NT2/D1 (cell line): ENCODE results near the gene MGAT5B.

Experiments
- DNase-seq: peaks from one replicate; pipeline ENCODE4 v3.0.0-alpha.2; 2011; ENCODE audit warnings: low read depth, low spot score
- H3K27me3 ChIP-seq: 2 replicates; pipeline ENCODE4 v1.6.0; 2011; ENCODE audit warnings: mild to moderate bottlenecking; ENCODE audit not compliant: insufficient read length, insufficient read depth
- H3K36me3 ChIP-seq: 2 replicates; pipeline ENCODE4 v1.6.1; 2011; ENCODE audit warnings: mild to moderate bottlenecking, low read length, mixed read lengths; ENCODE audit not compliant: insufficient read depth, insufficient read length
- H3K4me1 ChIP-seq: 2 replicates; pipeline ENCODE4 v1.5.1; 2011; ENCODE audit not compliant: insufficient read depth, insufficient read length
- H3K4me3 ChIP-seq: 2 replicates; pipeline ENCODE4 v1.5.1; 2011; ENCODE audit warnings: low read depth; ENCODE audit not compliant: insufficient read length
- H3K9ac ChIP-seq: 2 replicates; pipeline ENCODE4 v1.6.0; 2011; ENCODE audit warnings: low read depth; ENCODE audit not compliant: insufficient read length
- H3K9me3 ChIP-seq: 2 replicates; pipeline ENCODE4 v1.5.1; 2011; ENCODE audit warnings: mild to moderate bottlenecking, low read length; ENCODE audit not compliant: insufficient read depth
- SUZ12 ChIP-seq: IDR thresholded peaks from 2 replicates; pipeline ENCODE4 v1.6.1; 2011; ENCODE audit not compliant: insufficient read length, insufficient read depth; ENCODE audit errors: extremely low read depth
- YY1 ChIP-seq: IDR thresholded peaks from 2 replicates; pipeline ENCODE4 v1.6.1; 2011; ENCODE audit not compliant: insufficient read length, insufficient read depth
- ZNF274 ChIP-seq: IDR thresholded peaks from 2 replicates; pipeline ENCODE4 v1.6.1; 2011; ENCODE audit warnings: mild to moderate bottlenecking, low read depth, low read length

MGAT5B gene

DNA sequence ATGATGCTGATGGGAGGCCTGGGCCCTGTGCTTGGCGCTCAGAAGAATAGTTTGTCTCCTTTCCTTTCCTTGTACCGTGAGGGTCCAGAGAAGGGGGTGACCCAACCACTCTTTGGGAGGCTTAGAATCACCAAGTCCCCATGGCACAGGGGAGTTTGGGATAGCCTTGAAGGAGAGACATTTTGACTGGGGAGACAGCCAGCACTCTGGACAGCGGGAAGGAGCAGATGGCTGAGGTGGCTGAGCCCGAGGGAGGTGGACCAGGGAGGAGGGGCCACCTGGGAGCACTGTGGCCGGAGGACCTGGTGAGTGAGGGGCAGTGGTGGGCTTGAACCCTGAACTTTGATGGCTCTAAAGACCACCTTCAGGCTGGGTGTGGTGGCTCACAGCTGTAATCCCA lies 18.2 kb downstream of the MGAT5B start:
- no peak overlapping the region for H3K9ac ChIP-seq
- DNase-seq = no peak
- H3K27me3 ChIP-seq = no peaks in the 10 kb centered on the region
- H3K4me3 ChIP-seq = no peak overlapping the region
- peaks cover 22% of the 10 kb centered on the region for H3K4me1 ChIP-seq
- H3K9me3 ChIP-seq = no peaks in the 10 kb centered on the region
- TF ChIP-seq SUZ12 (no peak), YY1 (no peak), ZNF274 (no peak)
- peaks cover 3% of the 10 kb centered on the region for H3K36me3 ChIP-seq

DNA sequence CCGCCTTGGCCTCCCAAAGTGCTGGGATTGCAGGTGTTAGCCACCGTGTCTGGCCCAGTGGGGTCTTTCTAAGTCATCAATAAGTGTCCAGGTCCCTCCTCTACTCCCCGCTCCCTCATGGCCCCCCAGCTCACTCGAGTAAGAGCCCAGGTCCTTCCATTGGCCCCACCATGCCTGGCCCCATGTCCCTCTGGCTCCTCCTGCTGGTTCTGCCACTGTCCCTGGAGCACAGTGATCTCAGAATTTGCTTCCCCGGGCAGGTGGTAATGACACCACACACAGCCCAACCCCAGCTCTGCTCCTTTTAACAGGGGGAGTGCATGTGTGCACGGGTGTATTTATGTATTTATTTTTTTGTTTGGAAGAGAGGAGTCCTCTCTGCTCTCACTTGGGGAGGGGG lies 19.6 kb downstream of the MGAT5B start:
- H3K9ac ChIP-seq = no peak overlapping the region
- H3K27me3 ChIP-seq = no peaks in the 10 kb centered on the region
- no peak for TF ChIP-seq SUZ12
- no peak for TF ChIP-seq ZNF274
- TF ChIP-seq YY1 = no peak
- peaks cover 22% of the 10 kb centered on the region for H3K4me1 ChIP-seq
- H3K4me3 ChIP-seq = no peak overlapping the region
- no peaks in the 10 kb centered on the region for H3K9me3 ChIP-seq
- H3K36me3 ChIP-seq = peaks cover 5% of the 10 kb centered on the region
- DNase-seq = no peak

DNA sequence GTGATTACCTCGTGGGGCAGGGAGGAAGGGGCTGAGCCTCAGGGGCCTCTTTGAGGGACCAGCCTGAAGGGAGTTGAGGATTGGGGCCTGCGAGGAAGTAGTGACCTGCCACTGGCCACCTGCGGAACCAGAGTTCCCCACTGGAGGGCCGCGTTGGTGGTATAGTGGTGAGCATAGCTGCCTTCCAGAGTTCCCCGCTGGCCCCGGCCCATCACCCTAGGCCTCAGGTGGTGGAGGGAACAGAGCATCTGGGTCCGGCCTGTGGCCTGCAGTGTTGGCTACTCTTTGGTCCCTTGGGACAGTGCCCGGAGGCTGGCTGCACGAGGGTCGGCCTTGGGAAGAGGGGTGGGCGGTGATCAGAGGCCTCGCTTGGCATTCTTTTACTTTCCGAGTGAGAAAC lies 20.5 kb downstream of the MGAT5B start:
- Histone ChIP-seq H3K9me3 (no peaks in the 10 kb centered on the region), H3K9ac (no peak overlapping the region), H3K4me1 (peaks cover 28% of the 10 kb centered on the region), H3K4me3 (no peak overlapping the region), H3K27me3 (no peaks in the 10 kb centered on the region), H3K36me3 (peaks cover 5% of the 10 kb centered on the region)
- DNase-seq = no peak
- TF ChIP-seq ZNF274 (no peak), SUZ12 (no peak), YY1 (no peak)

DNA sequence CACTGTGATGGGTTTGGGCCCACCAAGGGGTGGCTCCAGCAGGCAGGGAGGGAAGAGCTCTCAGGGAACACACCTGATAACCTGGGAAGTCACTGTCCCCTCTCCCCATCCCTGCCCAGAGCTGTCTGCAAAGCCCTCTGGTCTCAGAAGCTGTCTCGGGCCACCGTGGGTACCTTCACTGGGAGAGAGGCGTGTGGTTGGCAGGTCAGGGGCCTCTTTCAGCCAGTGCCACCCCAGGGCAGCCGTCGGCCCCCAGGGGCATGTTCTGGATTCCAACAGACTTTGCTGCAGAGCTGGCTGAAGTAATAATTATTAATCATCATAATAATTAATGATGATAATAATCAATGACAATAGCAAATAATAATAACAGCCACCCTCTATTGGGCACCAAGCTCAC lies 21.1 kb downstream of the MGAT5B start:
- H3K36me3 ChIP-seq = peaks cover 5% of the 10 kb centered on the region
- peaks cover 30% of the 10 kb centered on the region for H3K4me1 ChIP-seq
- TF ChIP-seq YY1 (no peak), SUZ12 (no peak), ZNF274 (no peak)
- no peak overlapping the region for H3K4me3 ChIP-seq
- DNase-seq = no peak
- 0 out of 2 replicates have a peak, but pooled peaks cover under 1% of the 10 kb centered on the region for H3K9me3 ChIP-seq
- H3K27me3 ChIP-seq = no peaks in the 10 kb centered on the region
- peak overlapping the region; percentile 6 for H3K9ac ChIP-seq

DNA sequence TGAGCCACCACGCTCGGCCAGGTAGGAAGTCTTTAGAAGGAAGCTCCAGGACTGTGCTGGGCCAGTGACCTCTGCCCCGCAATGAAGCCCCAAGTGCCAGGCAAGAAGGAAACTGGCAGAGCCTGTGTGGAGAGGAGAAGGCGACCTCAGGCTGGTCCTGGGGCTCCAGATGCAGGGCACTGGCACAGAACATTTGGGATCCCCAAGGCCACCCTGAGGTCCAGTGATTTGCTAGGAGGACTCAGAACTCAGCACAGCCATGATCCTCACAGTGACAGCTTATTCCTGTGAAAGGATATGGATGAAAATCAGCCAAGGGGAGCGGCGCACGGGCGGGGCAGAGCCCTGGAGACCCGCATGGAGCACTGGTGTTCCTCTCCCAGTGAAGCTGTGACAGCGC lies 24.1 kb downstream of the MGAT5B start:
- Histone ChIP-seq H3K4me1 (peaks cover 22% of the 10 kb centered on the region), H3K36me3 (peaks cover 5% of the 10 kb centered on the region), H3K9ac (no peak overlapping the region), H3K9me3 (peaks cover 13% of the 10 kb centered on the region; the same call in 1 of the 2 replicates), H3K27me3 (no peaks in the 10 kb centered on the region), H3K4me3 (no peak overlapping the region)
- no peak for DNase-seq
- TF ChIP-seq ZNF274 (no peak), SUZ12 (no peak), YY1 (no peak)

DNA sequence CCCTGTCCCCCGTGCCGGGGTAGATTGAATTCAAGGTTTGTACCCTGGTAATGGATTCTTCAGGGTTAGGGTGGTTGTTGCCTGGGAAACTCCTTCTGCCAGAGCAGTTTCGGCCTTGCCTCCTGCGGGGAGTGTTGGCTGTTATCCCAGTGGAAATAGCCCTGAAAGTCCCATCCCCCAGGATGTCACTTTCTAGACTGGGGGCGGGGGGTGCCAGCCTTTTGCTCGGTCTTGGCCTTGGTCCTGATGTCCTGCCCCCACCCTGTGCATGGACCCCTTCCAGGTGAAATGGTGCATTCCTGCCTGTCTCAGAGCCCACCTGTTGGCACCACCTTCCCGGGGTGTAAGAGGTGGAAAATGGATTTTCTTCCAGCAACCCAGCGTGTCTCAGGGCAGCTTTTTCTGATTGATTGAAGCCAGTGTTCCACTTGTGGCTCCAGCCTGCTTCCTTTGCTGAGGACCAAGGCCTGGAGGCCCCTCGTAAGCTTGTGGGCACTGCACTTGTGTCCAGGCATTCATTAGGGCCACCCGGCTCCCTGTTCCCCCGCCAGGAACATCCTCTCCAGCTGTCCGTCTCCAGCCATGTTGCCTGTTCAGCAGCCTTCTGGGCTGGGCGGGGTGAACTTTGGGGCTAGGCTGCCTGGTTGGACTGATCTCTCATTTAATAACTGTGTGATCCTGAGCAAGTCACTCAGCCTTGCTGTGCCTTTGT lies 25.6 kb downstream of the MGAT5B start:
- peaks cover 13% of the 10 kb centered on the region; the same call in 1 of the 2 replicates for H3K9me3 ChIP-seq
- peaks cover 14% of the 10 kb centered on the region for H3K4me1 ChIP-seq
- peak overlapping the region; percentile 36 for H3K9ac ChIP-seq
- no peaks in the 10 kb centered on the region for H3K27me3 ChIP-seq
- DNase-seq = no peak
- peaks cover 5% of the 10 kb centered on the region for H3K36me3 ChIP-seq
- H3K4me3 ChIP-seq = no peak overlapping the region
- TF ChIP-seq ZNF274 = no peak
- no peak for TF ChIP-seq YY1
- no peak for TF ChIP-seq SUZ12

DNA sequence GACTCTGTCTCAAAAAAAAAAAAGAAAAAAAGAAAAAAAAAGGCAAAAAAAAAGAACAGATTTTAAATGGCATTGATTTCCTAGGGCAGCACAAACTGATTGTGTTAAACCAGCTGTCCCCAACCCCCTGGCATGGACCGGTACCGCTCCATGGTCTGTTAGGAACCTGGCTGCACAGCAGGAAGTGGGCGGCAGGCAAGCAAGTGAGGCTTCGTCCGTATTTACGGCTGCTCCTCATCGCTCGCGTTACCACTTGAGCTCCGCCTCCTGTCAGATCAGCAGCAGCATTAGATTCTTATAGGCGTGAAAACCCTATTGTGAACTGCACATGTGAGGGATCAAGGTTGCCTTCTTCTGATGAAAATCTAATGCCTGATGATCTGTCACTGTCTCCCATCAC lies 26.6 kb downstream of the MGAT5B start:
- Histone ChIP-seq H3K4me1 (peaks cover 8% of the 10 kb centered on the region), H3K4me3 (no peak overlapping the region), H3K9me3 (peaks cover 13% of the 10 kb centered on the region; the same call in 1 of the 2 replicates), H3K36me3 (peaks cover 7% of the 10 kb centered on the region), H3K9ac (no peak overlapping the region), H3K27me3 (no peaks in the 10 kb centered on the region)
- TF ChIP-seq ZNF274 = no peak
- TF ChIP-seq YY1 = no peak
- TF ChIP-seq SUZ12 = no peak
- no peak for DNase-seq
